Activated CD4-positive, CD25-positive, alpha-beta regulatory T cell treated with anti-CD3 and anti-CD28 coated beads, Interleukin-2, amount 50 U/mL, for 24 hours (primary cell): ENCODE results near the gene MSI2.
A peak's percentile ranks its signal among the peaks of the same experiment; 100 is the strongest.

ENCODE experiments used
- ATAC-seq, 2 donors: fragments of 150-1000 bp; cut with Tn5 transposase; one replicate each; pipeline ENCODE4 v1.10.0; 2021; ENCODE audit warnings: mild to moderate bottlenecking in 1 of 2, moderate library complexity in 1 of 2

Gene MSI2

DNA sequence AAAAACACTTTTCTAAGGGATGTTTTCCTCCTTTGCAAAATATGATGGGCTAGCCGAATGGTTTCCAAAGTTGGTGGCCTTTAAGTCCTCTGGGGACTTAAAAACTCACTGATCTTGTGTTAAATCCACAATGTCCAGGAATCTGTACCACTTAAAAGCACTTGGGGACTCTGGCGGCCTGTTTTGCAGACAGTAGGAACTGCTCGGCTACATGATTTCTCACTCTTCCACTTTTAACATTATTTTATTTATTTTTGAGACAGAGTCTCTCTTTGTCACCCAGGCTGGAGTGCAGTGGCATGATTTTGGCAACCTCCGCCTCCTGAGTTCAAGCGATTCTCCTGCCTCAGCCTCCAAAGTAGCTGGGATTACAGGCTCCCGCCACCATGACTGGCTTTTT, 9.1 kb upstream of the MSI2 start:
- no peak for ATAC-seq

- no peak for ATAC-seq
Measured at GRCh38 chr17:57247913-57248312, 8.4 kb upstream of the MSI2 start.

- ATAC-seq = no peak
Measured at GRCh38 chr17:57249520-57249919, 6.8 kb upstream of the MSI2 start.

DNA sequence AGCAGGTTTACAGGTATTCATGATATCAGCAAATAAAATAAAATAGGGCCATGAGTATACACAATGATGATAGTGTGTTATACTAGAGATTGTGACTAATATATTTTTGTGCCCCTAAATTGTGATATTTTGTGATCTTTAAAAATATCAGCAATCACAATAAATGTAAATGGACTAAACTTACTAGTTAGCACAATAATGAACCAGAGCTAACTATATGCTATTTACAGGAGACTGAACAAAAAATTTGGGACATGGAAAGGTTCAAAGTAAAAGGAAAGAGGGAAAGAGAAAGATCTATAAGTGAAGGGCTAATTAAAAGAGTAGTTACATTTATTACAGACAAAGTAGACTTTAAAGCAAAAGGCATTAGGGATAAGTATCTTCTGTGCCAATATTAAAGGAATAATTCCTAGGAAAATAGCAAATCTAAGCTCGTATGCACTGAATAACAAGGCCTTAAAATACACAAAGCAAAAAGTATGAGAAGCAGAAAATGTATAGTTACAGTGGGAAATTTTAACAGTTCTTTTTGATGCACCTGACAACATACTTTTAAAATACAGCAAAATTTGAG, 5.0 kb upstream of the MSI2 start:
- no peak for ATAC-seq

DNA sequence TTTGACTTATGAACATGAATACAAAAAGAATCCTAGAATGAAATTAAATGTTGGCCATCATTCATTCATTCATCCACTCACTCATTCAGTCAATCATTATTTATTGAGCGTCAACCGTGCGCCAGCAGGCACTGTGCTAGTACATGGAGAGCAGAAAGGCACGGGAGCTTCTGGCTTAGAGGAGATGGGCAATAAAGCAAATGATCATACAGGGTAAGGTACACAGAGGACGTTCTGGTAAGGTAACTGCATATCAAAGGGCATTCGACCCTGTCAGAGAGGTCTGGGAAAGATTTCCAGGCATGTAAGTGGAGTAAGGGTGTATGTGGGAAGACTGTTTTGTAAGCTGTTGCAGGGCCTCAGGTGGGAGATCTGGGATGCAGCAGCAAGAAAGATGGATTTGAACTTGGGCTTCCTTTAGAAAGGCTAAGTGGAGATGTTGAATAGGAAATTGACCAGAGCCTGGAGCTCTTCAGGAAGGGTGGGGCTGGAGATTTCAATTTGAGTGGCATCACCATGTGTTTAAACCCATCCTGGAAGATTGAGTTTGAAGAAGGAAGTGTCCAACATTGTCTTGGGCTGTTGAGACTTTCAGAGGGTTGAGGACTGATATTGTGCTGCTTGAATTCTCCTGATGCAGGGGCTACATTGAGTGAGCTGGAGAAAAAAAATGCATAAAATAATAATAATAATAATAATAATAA, 2.8 kb upstream of the MSI2 start:
- ATAC-seq = no peak

GRCh38 chr17:57255182-57255775, 1.0 kb upstream of the MSI2 start:
- ATAC-seq = no peak

DNA sequence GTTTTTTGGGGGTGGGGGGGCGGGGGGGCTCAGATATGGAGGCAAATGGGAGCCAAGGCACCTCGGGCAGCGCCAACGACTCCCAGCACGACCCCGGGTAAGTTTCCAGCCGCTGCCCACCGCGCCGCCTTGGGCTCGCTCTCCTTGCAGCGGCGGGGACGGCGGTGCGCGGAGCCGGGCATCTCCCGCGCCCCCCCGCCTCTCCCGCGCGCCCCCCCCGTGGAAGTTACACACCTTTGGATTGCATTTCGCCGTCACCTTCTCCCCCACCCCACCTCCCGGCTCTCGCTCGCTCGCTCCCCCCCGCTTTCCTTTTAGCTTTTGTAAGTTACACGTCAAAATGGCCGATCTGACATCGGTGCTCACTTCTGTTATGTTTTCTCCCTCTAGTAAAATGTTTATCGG, 387 bp downstream of the MSI2 start:
- peak; percentile 8 to 12 for ATAC-seq

- ATAC-seq = no peak
Measured at GRCh38 chr17:57257195-57257894, 1.0 kb downstream of the MSI2 start.

GRCh38 chr17:57257895-57258851, 1.9 kb downstream of the MSI2 start:
- no peak for ATAC-seq

- no peak for ATAC-seq
Measured at GRCh38 chr17:57259306-57259705, 3.0 kb downstream of the MSI2 start.

DNA sequence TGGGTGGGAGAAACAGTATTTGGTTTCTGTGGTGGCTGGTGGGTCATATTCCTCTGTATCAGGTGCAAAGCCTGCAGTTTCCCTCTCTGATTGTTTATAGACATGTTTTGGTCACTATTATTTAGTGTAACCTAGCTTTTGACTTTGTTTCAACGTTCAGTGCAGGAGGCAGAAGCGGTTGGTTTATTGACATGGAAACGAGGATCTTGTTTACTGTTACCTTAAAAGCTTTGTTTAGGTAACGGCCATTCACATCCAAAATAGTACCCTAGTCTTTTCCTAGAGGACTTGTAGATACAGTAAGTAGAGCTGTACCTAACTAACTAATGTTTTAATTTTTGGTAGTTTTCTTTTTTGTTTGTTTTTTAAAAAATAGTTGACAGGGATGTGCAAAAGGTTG, 3.5 kb downstream of the MSI2 start:
- ATAC-seq = no peak

- no peak for ATAC-seq
Measured at GRCh38 chr17:57260325-57261083, 4.2 kb downstream of the MSI2 start.

DNA sequence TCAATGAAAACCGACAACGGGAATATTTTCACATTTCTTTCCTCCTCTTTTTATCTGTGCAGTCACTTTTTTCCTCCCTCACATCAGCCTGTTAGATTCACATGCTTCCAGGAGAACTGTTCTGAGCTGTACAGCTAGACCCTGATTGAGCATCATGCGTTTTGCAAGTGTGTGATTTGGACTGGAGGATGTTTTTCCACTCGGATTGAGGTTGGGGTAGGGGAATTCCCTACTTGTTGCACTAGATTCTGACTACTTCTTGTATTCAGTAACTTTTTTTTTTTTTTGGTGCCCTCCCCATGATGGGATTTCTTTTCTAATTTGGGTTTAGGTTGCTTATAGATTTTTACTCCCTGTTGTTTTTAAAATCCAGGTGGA, 4.8 kb downstream of the MSI2 start:
- no peak for ATAC-seq

DNA sequence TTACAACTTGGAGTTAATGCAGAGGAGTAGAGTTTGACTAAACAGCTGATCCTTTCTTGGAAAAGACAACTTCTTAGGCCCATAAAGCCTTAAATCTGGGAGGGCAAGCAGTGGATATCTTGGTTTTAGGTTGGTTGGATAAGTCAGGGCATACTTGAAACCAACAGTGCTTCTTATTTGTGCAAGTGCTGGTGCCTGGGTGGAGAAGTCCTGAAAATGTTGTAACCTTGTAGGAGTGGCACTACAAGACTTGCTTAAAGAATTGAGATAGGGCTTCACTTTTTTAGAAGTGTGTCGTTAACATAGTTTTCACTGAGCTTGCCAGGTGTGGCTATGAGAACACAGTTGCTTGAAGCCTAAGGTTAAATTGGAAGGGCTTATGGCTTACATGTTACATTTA, 6.2 kb downstream of the MSI2 start:
- ATAC-seq = no peak

DNA sequence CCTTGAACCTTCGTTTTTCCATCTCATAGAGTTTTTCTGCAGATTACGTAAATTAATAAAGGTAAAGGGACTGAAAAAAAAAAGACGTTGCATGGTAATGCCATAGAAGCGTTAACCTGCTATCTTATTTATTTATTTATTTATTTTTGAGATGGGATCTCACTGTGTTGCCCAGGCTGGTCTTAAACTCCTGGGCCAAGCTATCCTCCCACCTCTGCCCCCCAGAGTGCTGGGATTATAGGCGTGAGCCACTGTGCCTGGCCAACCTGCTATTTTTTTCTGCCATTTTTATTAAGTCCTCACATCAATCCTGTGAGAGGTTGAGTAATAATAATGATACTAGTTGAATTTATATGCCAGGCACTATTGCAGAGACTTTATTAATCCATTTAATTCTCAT, 7.9 kb downstream of the MSI2 start:
- no peak for ATAC-seq

DNA sequence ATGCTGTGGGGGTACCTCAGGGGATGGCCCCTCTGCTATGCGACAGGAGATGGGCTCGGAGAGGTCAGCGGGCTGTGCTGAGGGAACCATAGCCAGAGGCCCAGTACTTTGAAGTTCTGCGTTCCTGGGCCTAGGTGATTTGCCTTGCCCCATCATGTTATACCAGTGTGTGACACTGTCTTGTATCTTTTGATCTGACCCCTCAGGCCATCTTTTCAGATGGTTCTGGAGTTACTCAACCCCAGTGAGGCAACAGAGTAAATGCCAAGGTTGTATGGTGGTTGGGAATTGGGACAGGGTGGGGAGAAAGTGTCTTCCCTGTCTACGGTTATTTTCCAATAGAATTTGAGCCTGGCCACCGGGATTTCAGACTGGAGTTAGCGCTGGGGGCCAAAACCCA, 8.5 kb downstream of the MSI2 start:
- ATAC-seq = no peak

- ATAC-seq = no peak
Measured at GRCh38 chr17:57266902-57267311, 10.6 kb downstream of the MSI2 start.

DNA sequence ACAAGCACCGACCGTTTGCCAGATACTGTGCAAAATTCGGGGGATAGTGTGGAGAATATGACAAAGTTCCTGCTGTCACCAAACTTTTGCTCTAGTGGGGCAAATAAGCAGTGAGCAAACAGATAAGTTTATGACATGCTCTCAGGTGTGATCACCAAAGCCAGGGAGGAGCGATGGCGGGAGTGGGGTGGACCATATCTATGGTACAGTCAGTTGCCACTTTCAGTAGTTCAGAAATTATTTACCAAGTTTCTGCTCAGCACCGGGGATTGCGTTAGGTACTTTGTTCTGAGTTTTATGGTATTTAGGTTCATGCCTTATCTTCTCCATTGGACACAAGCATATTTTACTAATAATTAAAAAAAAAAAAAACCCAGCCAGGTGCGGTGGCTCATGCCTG, 11.9 kb downstream of the MSI2 start:
- no peak for ATAC-seq

GRCh38 chr17:57269052-57269451, 12.7 kb downstream of the MSI2 start:
- ATAC-seq = no peak

DNA sequence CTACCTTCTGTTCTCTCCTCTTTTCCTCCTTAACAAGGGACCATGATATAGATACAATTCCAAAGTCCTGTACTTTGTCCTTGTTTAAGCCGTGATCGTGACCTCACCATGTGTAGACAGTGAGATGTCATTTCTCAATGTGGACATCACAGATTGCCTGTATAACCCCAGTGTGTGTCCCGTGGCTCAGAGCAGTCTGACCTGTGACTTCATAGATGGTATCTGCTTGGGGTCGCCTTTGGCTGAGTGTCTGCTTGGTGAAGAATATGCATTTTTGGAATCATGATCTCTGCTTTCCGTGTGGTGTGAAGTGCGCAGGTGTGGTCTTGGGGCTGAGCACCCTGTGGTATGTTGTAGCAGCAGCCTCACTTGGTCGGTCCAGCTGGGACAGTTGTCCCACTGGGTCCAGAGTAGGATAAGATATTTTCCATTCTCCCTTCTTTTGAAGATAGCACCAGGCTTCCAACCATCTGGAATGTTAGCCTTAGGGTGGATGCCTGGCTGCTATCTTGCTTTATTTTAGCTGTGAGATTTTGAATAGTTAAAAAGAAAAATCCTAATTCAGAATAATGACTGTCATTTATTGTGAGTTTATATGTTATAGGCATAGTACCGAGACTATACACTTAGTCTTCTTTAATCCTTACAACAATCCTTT, 13.4 kb downstream of the MSI2 start:
- no peak for ATAC-seq

- ATAC-seq = no peak
Measured at GRCh38 chr17:57270801-57271245, 14.5 kb downstream of the MSI2 start.
